Activated naive CD8-positive, alpha-beta T cell treated with anti-CD3 and anti-CD28 coated beads for 36 hours (primary cell): ENCODE data around the gene TTC16. TPM values are rescaled to one million over a fixed set of nuclear protein-coding genes. Genes with fewer than 3 reads are reported as not detected.
A peak's percentile ranks its signal among the peaks of the same experiment; 100 is the strongest.

Source experiments
- DNase-seq: peaks from one replicate; pipeline ENCODE4 v3.0.0; 2021
- H3K27ac Mint-ChIP-seq: one replicate; pipeline ENCODE4 v1.8.0; 2022; ENCODE audit warnings: mild to moderate bottlenecking, moderate library complexity, mixed read lengths
- H3K27me3 Mint-ChIP-seq: one replicate; pipeline ENCODE4 v1.8.0; 2022; ENCODE audit warnings: mild to moderate bottlenecking, mixed read lengths
- H3K36me3 Mint-ChIP-seq: one replicate; pipeline ENCODE4 v1.8.0; 2021; ENCODE audit warnings: mild to moderate bottlenecking, mixed read lengths
- H3K4me1 Mint-ChIP-seq: one replicate; pipeline ENCODE4 v1.8.0; 2021; ENCODE audit warnings: mixed read lengths
- H3K4me3 Mint-ChIP-seq: one replicate; pipeline ENCODE4 v1.8.0; 2022; ENCODE audit warnings: mild to moderate bottlenecking, moderate library complexity, mixed read lengths
- H3K9me3 Mint-ChIP-seq: one replicate; pipeline ENCODE4 v1.8.0; 2022; ENCODE audit warnings: mixed read lengths
- total RNA-seq, 2 experiments: library from RNA; stranded (reverse); gene quantifications; one replicate each; pipeline ENCODE4 v1.2.3, GENCODE V29; 2021

The TTC16 gene
- total RNA-seq, 2 experiments from 2014 or later: 1.3 to 1.4 TPM

GRCh38 chr9:127707766-127708165, 8.1 kb upstream of the TTC16 start:
- Mint-ChIP-seq H3K36me3 (peaks cover 6% of the 10 kb centered on the region), H3K4me1 (peaks cover 20% of the 10 kb centered on the region), H3K27me3 (no peaks in the 10 kb centered on the region), H3K9me3 (no peaks in the 10 kb centered on the region), H3K27ac (no peak overlapping the region), H3K4me3 (no peak overlapping the region)
- DNase-seq: peak; percentile 27

DNA sequence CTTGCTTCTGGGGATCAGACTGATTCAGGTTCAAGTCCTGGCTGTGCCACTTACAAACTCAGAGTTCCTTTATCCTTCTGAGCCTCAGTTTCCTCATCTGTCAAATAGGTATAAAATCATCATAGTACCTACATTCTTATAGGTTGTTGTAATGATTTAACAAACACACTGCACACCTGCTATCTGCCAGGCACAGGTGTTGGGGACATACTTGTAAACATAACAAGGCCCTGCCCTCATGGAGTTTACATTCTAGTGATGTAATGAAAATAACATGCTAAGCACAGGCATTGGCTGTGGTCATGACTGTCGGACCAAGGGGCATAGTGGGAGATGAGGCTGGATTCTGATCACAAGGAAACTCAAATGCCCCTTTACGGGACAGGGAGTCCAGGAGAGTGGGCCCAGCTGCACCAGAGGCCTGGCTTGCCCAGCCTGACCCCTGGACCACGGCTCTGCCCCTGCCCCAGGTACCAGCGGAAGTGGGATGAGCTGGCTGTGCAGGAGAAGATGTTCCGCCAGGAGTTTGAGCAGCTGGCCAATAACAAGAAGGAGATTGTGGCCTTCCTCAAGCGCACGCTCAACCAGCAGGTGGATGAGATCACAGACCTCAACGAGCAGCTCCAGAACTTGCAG, 6.8 kb upstream of the TTC16 start:
- Mint-ChIP-seq H3K4me1 (peaks cover 20% of the 10 kb centered on the region), H3K27me3 (no peaks in the 10 kb centered on the region), H3K27ac (no peak overlapping the region), H3K9me3 (no peaks in the 10 kb centered on the region), H3K4me3 (no peak overlapping the region), H3K36me3 (peaks cover 6% of the 10 kb centered on the region)
- no peak for DNase-seq

- Mint-ChIP-seq H3K27me3 (no peaks in the 10 kb centered on the region), H3K27ac (peak overlapping the region; percentile 19), H3K36me3 (peaks cover 6% of the 10 kb centered on the region), H3K4me3 (no peak overlapping the region), H3K9me3 (no peaks in the 10 kb centered on the region), H3K4me1 (peaks cover 23% of the 10 kb centered on the region)
- DNase-seq: no peak
Measured at GRCh38 chr9:127710204-127710783, 5.6 kb upstream of the TTC16 start.

GRCh38 chr9:127711226-127711701, 4.6 kb upstream of the TTC16 start:
- H3K4me3 Mint-ChIP-seq: no peak overlapping the region
- no peak for DNase-seq
- H3K27me3 Mint-ChIP-seq: no peaks in the 10 kb centered on the region
- H3K36me3 Mint-ChIP-seq: peaks cover 6% of the 10 kb centered on the region
- peak overlapping the region; percentile 60 for H3K27ac Mint-ChIP-seq
- no peaks in the 10 kb centered on the region for H3K9me3 Mint-ChIP-seq
- H3K4me1 Mint-ChIP-seq: peaks cover 27% of the 10 kb centered on the region

GRCh38 chr9:127711831-127712274, 4.0 kb upstream of the TTC16 start:
- Mint-ChIP-seq H3K36me3 (peaks cover 6% of the 10 kb centered on the region), H3K27ac (no peak overlapping the region), H3K4me1 (peaks cover 29% of the 10 kb centered on the region), H3K27me3 (no peaks in the 10 kb centered on the region), H3K9me3 (no peaks in the 10 kb centered on the region), H3K4me3 (no peak overlapping the region)
- DNase-seq: no peak

DNA sequence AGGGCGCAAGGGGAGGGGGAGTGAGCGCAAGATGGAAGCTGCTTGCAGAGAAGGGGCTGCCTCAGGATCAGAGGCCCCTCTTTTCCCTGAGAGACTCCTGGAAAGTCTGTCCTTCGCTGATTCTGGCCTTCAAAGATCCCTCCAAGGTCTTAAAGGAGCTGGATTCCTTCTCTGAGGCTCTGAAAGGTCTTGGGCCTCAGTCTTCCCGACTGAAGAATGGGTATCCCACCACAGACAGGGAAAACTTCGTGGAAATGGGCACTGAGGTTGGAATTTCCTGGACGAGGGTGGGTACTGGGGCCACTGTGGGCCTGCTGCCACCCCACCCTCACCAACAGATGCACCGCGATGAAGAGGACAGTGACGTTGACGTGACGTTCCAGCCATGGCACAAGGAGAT, 3.5 kb upstream of the TTC16 start:
- Mint-ChIP-seq H3K36me3 (peaks cover 6% of the 10 kb centered on the region), H3K27me3 (no peaks in the 10 kb centered on the region), H3K27ac (no peak overlapping the region), H3K4me1 (peaks cover 27% of the 10 kb centered on the region), H3K4me3 (no peak overlapping the region), H3K9me3 (no peaks in the 10 kb centered on the region)
- no peak for DNase-seq

DNA sequence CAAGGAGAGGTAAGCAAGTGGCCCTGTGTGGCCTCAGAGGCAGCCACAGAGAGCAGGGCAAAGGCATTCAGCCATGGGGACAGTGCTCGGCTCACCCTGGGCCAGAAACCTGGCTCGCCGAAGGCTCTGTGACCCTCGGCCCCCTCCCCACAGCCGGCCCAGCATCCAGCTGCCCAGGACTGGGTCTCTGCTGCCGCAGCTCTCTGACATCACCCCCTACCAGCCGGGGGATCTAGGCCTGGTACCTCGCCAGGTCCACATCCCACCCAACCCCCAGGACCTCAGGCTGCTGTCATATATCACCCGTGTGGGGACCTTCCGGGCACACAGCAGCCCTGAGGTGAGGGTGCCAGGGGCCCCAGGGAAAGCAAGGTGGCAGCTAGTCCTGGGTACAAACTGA, 3.0 kb upstream of the TTC16 start:
- peaks cover 6% of the 10 kb centered on the region for H3K36me3 Mint-ChIP-seq
- H3K4me3 Mint-ChIP-seq: no peak overlapping the region
- H3K9me3 Mint-ChIP-seq: no peaks in the 10 kb centered on the region
- no peak overlapping the region for H3K27ac Mint-ChIP-seq
- no peaks in the 10 kb centered on the region for H3K27me3 Mint-ChIP-seq
- DNase-seq: no peak
- peaks cover 23% of the 10 kb centered on the region for H3K4me1 Mint-ChIP-seq

DNA sequence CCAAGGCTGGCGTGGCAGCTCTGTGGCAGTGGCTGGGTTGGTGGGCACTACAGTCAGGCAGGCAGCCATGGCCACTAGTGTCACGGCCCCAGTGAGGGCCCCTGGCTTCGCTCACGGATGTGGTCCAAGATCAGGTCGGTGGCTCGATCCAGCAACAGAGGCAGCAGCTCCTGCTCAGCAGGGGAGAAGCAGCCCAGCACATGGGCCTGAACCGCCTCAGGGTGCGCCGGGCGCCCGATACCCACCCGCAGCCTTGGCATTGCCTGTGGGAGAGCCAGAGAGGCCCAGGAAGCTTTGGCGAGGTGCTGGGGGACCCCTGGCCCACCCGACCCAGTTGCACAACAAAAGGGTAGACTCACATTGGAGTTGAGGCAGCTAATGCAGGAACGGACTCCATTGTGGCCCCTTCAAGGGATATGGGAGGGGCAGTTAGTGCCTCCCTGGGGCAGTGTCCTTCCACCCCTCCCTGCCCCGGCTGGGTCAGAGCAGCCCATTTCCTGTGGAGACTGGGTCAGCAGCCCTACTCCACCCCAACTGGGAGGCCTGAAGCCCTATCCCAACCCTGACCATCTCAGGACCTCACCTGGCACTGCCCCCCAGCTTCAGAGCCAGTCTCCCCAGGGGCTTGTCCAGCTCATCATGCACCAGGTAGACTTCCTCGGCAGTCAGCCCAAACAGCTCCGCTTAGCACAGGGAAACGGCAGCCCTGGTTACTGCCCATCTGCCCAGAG, 1.7 kb upstream of the TTC16 start:
- Mint-ChIP-seq H3K4me3 (peak overlapping the region; percentile 79), H3K36me3 (peaks cover under 1% of the 10 kb centered on the region), H3K4me1 (peaks cover 23% of the 10 kb centered on the region), H3K27me3 (no peaks in the 10 kb centered on the region), H3K9me3 (no peaks in the 10 kb centered on the region), H3K27ac (no peak overlapping the region)
- no peak for DNase-seq

DNA sequence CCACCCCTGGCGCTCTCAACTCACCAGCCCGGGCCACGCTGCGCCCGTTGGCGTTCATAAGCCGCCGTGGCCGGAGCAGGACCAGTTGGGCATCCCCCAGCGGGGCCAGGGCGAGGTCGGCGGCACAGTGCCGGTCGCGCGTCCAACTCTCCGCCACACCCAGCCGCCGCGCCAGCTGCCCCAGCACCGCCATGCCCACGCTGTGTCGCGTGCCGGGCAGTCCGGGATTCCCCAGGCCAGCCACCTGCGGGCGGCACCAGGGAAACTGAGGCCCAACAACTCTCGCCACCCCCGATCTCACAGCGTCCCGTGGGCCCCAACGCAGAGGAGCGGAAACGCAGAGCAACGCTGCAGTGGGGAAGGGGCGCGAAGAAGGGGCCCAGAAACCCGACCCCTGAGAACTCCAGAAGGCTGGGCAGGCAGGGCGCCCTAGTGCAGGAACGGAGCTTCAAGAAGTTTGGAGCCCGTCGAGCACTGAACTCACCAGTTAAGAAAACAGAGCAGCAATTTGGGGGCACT, 869 bp upstream of the TTC16 start:
- Mint-ChIP-seq H3K27ac (peak overlapping the region; percentile 92), H3K4me3 (peak overlapping the region; percentile 97), H3K36me3 (no peaks in the 10 kb centered on the region), H3K9me3 (no peaks in the 10 kb centered on the region), H3K4me1 (peaks cover 30% of the 10 kb centered on the region), H3K27me3 (no peaks in the 10 kb centered on the region)
- peak; percentile 19 for DNase-seq

DNA sequence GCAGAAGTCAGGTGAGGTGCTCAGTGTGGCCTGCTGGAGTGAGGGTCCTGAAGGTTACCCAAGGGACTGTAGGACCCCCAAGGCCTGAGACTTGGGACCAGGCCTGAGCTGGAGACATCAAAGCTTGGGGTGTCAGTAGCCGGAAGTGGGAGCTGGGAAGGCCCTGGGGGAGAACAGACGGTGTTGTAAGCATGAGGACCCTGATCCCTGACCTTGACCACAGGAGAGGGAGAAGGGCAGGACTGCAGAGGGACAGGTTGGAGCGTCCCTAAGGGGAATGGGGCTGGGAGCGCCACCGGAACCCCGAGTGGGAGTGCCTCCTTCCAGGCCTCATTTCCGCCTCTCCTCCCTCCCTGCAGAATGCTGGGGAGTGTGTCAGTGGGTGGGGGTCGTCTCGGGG, 533 bp downstream of the TTC16 start:
- no peaks in the 10 kb centered on the region for H3K36me3 Mint-ChIP-seq
- H3K9me3 Mint-ChIP-seq: no peaks in the 10 kb centered on the region
- DNase-seq: no peak
- no peaks in the 10 kb centered on the region for H3K27me3 Mint-ChIP-seq
- H3K27ac Mint-ChIP-seq: peak overlapping the region; percentile 92
- peak overlapping the region; percentile 97 for H3K4me3 Mint-ChIP-seq
- H3K4me1 Mint-ChIP-seq: peaks cover 26% of the 10 kb centered on the region

- DNase-seq: no peak
- Mint-ChIP-seq H3K27ac (no peak overlapping the region), H3K9me3 (no peaks in the 10 kb centered on the region), H3K36me3 (no peaks in the 10 kb centered on the region), H3K4me1 (peaks cover 24% of the 10 kb centered on the region), H3K4me3 (no peak overlapping the region), H3K27me3 (no peaks in the 10 kb centered on the region)
Measured at GRCh38 chr9:127717766-127718165, 1.9 kb downstream of the TTC16 start.

GRCh38 chr9:127720031-127720864, 4.4 kb downstream of the TTC16 start:
- Mint-ChIP-seq H3K9me3 (no peaks in the 10 kb centered on the region), H3K4me3 (peak overlapping the region; percentile 57), H3K27ac (peak overlapping the region; percentile 89), H3K4me1 (peaks cover 21% of the 10 kb centered on the region), H3K27me3 (no peaks in the 10 kb centered on the region), H3K36me3 (no peaks in the 10 kb centered on the region)
- DNase-seq: no peak

GRCh38 chr9:127720865-127721227, 5.0 kb downstream of the TTC16 start:
- no peaks in the 10 kb centered on the region for H3K27me3 Mint-ChIP-seq
- H3K27ac Mint-ChIP-seq: peak overlapping the region; percentile 36
- H3K9me3 Mint-ChIP-seq: no peaks in the 10 kb centered on the region
- no peak overlapping the region for H3K4me3 Mint-ChIP-seq
- H3K36me3 Mint-ChIP-seq: no peaks in the 10 kb centered on the region
- DNase-seq: no peak
- H3K4me1 Mint-ChIP-seq: peaks cover 21% of the 10 kb centered on the region

DNA sequence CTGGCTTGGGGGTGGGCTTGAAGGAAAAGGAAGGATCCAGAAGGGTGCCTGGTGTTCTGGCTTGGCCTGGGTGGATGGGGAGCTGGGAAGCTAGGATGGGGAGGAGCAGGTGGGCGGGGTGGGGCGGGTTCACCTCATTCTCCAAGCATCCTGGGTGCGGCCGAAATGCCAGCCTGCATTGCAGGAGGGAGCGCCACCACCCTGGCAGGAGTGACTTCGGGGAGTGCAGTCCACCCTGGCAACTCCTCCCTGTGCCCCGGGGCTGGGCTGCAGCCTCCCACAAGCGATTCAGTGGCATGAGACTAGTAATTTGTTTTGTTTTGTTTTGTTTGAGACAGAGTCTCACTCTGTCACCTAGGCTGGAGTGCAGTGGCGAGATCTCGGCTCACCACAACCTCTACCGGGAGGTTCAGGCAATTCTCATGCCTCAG, 5.5 kb downstream of the TTC16 start:
- Mint-ChIP-seq H3K27ac (no peak overlapping the region), H3K4me3 (no peak overlapping the region)

More for the DNA sequence above, 5.5 kb downstream of the TTC16 start:
- no peak for DNase-seq
- Mint-ChIP-seq H3K9me3 (no peaks in the 10 kb centered on the region), H3K27me3 (no peaks in the 10 kb centered on the region), H3K4me1 (peaks cover 15% of the 10 kb centered on the region), H3K36me3 (no peaks in the 10 kb centered on the region)
